IMR-90 (cell line): Measurements from ENCODE around the gene ITGB1. TPM values are rescaled to one million over a fixed set of nuclear protein-coding genes. Genes with fewer than 3 reads are reported as not detected.
"Not testable (repeated sequence)": the region's sequence is repeated elsewhere in the genome, so short reads cannot be mapped to it uniquely, and the experiment has no call there.

Source experiments
- ATAC-seq: fragments of 200-7000 bp; cut with Tn5 transposase; 2 replicates; pipeline ENCODE4 v1.9.1; 2020; ENCODE audit warnings: low read depth, mild to moderate bottlenecking, moderate library complexity
- BruUV-seq: library from RNA; stranded (reverse); fragments of 400-500 nt; replicated peaks from 2 replicates; lab custom pipeline; 2021; lab: Mats Ljungman, UMichigan
- CTCF ChIA-PET: fragments of 300-600 bp; formaldehyde crosslinking; extraction: SDS; loops from one replicate; lab custom pipeline; 2021; ENCODE audit warnings: antibody characterized with exemption; lab: Yijun Ruan, JAX
- POLR2A ChIA-PET: fragments of 300-600 bp; sonication (Branson Sonifier 250); formaldehyde crosslinking; loops from one replicate; lab custom pipeline; 2022; ENCODE audit warnings: antibody characterized with exemption; ENCODE audit not compliant: unreplicated experiment; lab: Charles Lee
- DNase-seq: peaks from one replicate; pipeline ENCODE4 v3.0.0; 2013
- H2AFZ ChIP-seq: replicated peaks from 2 replicates; pipeline ENCODE3; 2013; ENCODE audit warnings: low read length, mild to moderate bottlenecking; ENCODE audit not compliant: poor library complexity
- H2AK5ac ChIP-seq: 2 replicates; pipeline ENCODE4 v1.6.1; 2013; ENCODE audit warnings: low read depth, low read length, inconsistent platforms
- H2AK9ac ChIP-seq: replicated peaks from 2 replicates; pipeline ENCODE3; 2013; ENCODE audit warnings: mild to moderate bottlenecking, low read depth, low read length, moderate library complexity; ENCODE audit not compliant: poor library complexity
- H2BK120ac ChIP-seq: 2 replicates; pipeline ENCODE4 v1.6.1; 2013; ENCODE audit warnings: low read depth, low read length, inconsistent platforms
- H2BK15ac ChIP-seq: 3 replicates; pipeline ENCODE4 v1.6.1; 2013; ENCODE audit warnings: low read depth, low read length, inconsistent platforms
- H2BK20ac ChIP-seq: 2 replicates; pipeline ENCODE4 v1.6.1; 2013; ENCODE audit warnings: low read depth, mild to moderate bottlenecking, inconsistent platforms, low read length, moderate library complexity
- H2BK5ac ChIP-seq: 2 replicates; pipeline ENCODE4 v1.6.1; 2013; ENCODE audit warnings: mild to moderate bottlenecking, low read depth, low read length, inconsistent platforms; ENCODE audit not compliant: poor library complexity, severe bottlenecking
- H3K14ac ChIP-seq: replicated peaks from 2 replicates; pipeline ENCODE4 v1.6.1; 2013; ENCODE audit warnings: low read depth, low read length, inconsistent platforms
- H3K18ac ChIP-seq: 2 replicates; pipeline ENCODE4 v1.6.1; 2013; ENCODE audit warnings: low read depth, low read length, control low read depth
- H3K23ac ChIP-seq: 2 replicates; pipeline ENCODE4 v1.6.1; 2013; ENCODE audit warnings: low read depth, low read length, inconsistent platforms
- H3K27ac ChIP-seq: 2 replicates; pipeline ENCODE4 v1.5.1; 2013; ENCODE audit warnings: mild to moderate bottlenecking, control low read depth, low read length; ENCODE audit not compliant: insufficient read depth
- H3K27me3 ChIP-seq: 2 replicates; pipeline ENCODE4 v1.6.1; 2013; ENCODE audit warnings: low read length; ENCODE audit not compliant: control insufficient read depth, insufficient read depth
- H3K36me3 ChIP-seq: 2 replicates; pipeline ENCODE4 v1.6.1; 2013; ENCODE audit warnings: low read length, mixed read lengths; ENCODE audit not compliant: control insufficient read depth, insufficient read depth
- H3K4ac ChIP-seq: 2 replicates; pipeline ENCODE4 v1.6.1; 2013; ENCODE audit warnings: low read depth, low read length, inconsistent platforms
- H3K4me1 ChIP-seq: 2 replicates; pipeline ENCODE4 v1.6.1; 2013; ENCODE audit warnings: low read length, mixed read lengths; ENCODE audit not compliant: control insufficient read depth, insufficient read depth
- H3K4me2 ChIP-seq: 2 replicates; pipeline ENCODE4 v1.6.1; 2013; ENCODE audit warnings: low read depth, mild to moderate bottlenecking, control low read depth, low read length, moderate library complexity
- H3K4me3 ChIP-seq: 2 replicates; pipeline ENCODE4 v1.5.1; 2013; ENCODE audit warnings: low read depth, mild to moderate bottlenecking, control low read depth, low read length, moderate library complexity; ENCODE audit not compliant: insufficient read depth
- H3K56ac ChIP-seq: 2 replicates; pipeline ENCODE4 v1.6.1; 2013; ENCODE audit warnings: low read length, inconsistent platforms; ENCODE audit not compliant: insufficient read depth; ENCODE audit errors: extremely low read depth
- H3K79me1 ChIP-seq, 2 experiments: 2 replicates each; pipeline ENCODE4 v1.6.1; 2013; ENCODE audit warnings: low read length in 2 of 2, inconsistent platforms in 1 of 2, low read depth in 1 of 2
- H3K9ac ChIP-seq: 2 replicates; pipeline ENCODE4 v1.6.1; 2013; ENCODE audit warnings: low read depth, low read length, control low read depth
- H3K9me1 ChIP-seq: 2 replicates; pipeline ENCODE4 v1.6.1; 2013; ENCODE audit warnings: low read length, inconsistent platforms; ENCODE audit not compliant: insufficient read depth
- H3K9me3 ChIP-seq: 2 replicates; pipeline ENCODE4 v1.6.1; 2013; ENCODE audit warnings: low read length; ENCODE audit not compliant: control insufficient read depth, insufficient read depth
- H4K20me1 ChIP-seq: 2 replicates; pipeline ENCODE4 v1.6.1; 2013; ENCODE audit warnings: low read length, inconsistent platforms; ENCODE audit not compliant: insufficient read depth
- H4K5ac ChIP-seq: 2 replicates; pipeline ENCODE4 v1.6.1; 2013; ENCODE audit warnings: mild to moderate bottlenecking, low read depth, low read length, control low read depth
- H4K8ac ChIP-seq, 2 experiments: 2 replicates each; pipeline ENCODE4 v1.6.1; 2013; ENCODE audit warnings: low read depth in 2 of 2, low read length in 2 of 2, control low read depth in 1 of 2, inconsistent platforms in 1 of 2
- H4K91ac ChIP-seq: 2 replicates; pipeline ENCODE4 v1.6.1; 2013; ENCODE audit warnings: low read depth, low read length, inconsistent platforms; ENCODE audit not compliant: insufficient read depth
- CEBPB ChIP-seq: IDR thresholded peaks from 2 replicates; pipeline ENCODE4 v1.6.1; 2012; ENCODE audit warnings: low read depth, low read length, improper control_type of control experiment
- RAD21 ChIP-seq: IDR thresholded peaks from 2 replicates; pipeline ENCODE4 v1.6.1; 2012; ENCODE audit warnings: low read length, improper control_type of control experiment
- WGBS, 2 experiments: methylation state at CpG; one replicate each; pipeline versions ENCODE4 v1.1.5 to v1.1.7; 2013; ENCODE audit warnings: missing lambda C conversion rate in 2 of 2; ENCODE audit not compliant: insufficient read length in 1 of 2; ENCODE audit errors: extremely low coverage in 2 of 2; 5-methylcytosine and 5-hydroxymethylcytosine counted together
- dilution Hi-C: fragments of 300-500 bp; cut with HindIII; formaldehyde crosslinking; loops from one replicate; pipeline ENCODE4 v1.14.3; 2018; ENCODE audit warnings: low sequenced_read_pairs; ENCODE audit not compliant: unreplicated experiment
- in situ Hi-C: fragments of 300-500 bp; cut with MboI; formaldehyde crosslinking; loops from 3 replicates; pipeline ENCODE4 v1.14.3; 2019; ENCODE audit warnings: low sequenced_read_pairs, inconsistent platforms, mixed read lengths
- intact Hi-C: fragments of 100-400 bp; cut with micrococcal nuclease; formaldehyde crosslinking; loops from 2 replicates; pipeline ENCODE4 v1.10.0; 2022
- polyA plus RNA-seq, 3 experiments: library from polyadenylated mRNA; depleted of rRNA; stranded (reverse); fragments of >200 nt; gene quantifications; 2 replicates each; pipeline ENCODE4 v1.2.3, GENCODE V29; 2012; ENCODE audit warnings: low replicate concordance in 1 of 3
- total RNA-seq: library from RNA; depleted of rRNA; stranded (reverse); fragments of >200 nt; gene quantifications from 2 replicates; pipeline ENCODE4 v1.2.3, GENCODE V29; 2012

The ITGB1 gene
- total and polyA plus RNA-seq, 2 of the 4 experiments (the other 2 are of a cell fraction) = 1,331 to 2,066 TPM

DNA sequence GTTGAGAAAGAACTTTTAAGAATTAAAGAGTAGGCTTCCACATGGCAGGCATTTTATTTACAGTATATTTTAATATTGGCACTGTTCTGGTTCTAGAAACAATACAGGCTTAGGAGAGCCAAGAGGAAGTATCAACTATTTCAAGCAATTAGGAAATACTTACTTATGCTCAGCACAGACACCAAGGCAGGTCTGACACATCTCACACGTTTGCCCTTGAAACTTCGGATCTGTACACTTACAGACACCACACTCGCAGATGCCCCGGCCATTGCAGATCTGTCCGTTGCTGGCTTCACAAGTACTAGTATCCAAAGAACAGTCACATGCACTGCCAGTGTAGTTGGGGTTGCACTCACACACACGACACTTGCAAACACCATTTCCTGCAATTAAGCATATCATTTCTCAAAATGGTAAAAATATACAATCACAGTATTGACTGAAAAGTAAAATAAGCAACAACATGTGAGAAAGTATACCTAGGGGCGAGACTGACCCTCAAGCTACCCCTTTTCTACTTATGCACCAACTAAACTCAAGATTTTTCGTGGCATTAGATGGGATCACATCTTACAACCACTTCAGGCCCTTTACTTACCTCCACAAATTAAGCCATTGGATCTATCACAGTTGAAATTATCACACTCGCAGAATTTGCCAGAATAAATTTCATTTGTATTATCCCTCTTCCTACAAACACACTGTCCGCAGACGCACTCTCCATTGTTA is 46.6 kb downstream of the ITGB1 start:
- no peak for DNase-seq
- Histone ChIP-seq H3K27me3 (no peaks in the 10 kb centered on the region), H3K23ac (0 out of 2 replicates have a peak overlapping the region, but pooled peaks have one; percentile 8), H3K4me2 (no peak overlapping the region), H3K9ac (no peak overlapping the region), H2AK5ac (no peak overlapping the region), H2AK9ac (no peak overlapping the region), H3K18ac (no peak overlapping the region), H3K56ac (no peak overlapping the region), H4K5ac (no peak overlapping the region), H3K14ac (no peak overlapping the region), H3K4ac (no peak overlapping the region), H3K79me1 (peaks cover 16 to 36% of the 10 kb centered on the region in 2 experiments), H4K20me1 (peaks cover 38% of the 10 kb centered on the region), H3K4me1 (no peaks in the 10 kb centered on the region), H4K91ac (no peak overlapping the region), H2BK5ac (no peak overlapping the region), H3K27ac (no peak overlapping the region), H3K36me3 (peaks cover 40% of the 10 kb centered on the region), H3K4me3 (no peak overlapping the region), H4K8ac (no peak overlapping the region), H2BK120ac (no peak overlapping the region), H3K9me1 (no peaks in the 10 kb centered on the region), H2AFZ (no peak overlapping the region), H2BK15ac (no peak overlapping the region), H2BK20ac (no peak overlapping the region), H3K9me3 (no peaks in the 10 kb centered on the region)
- dilution Hi-C loops (no loop called here), in situ Hi-C loops (no loop called here), intact Hi-C loops (no loop called here)
- CTCF ChIA-PET = interaction anchor here (1.1 kb wide), 1 partner anchor 98 kb away, joined by 3 read pairs; no protein-coding TSS in a partner anchor
- POLR2A ChIA-PET = no interaction called here
- ATAC-seq = no peak
- 100% methylated on average over 4 of the region's 11 CpGs; no CpG with 5 or more reads in 1 of the 2 experiments for WGBS, 2 experiments
- TF ChIP-seq CEBPB (no peak), RAD21 (no peak)
- BruUV-seq = TSS peak; percentile 99

GRCh38 chr10:32909970-32910369 is 48.1 kb downstream of the ITGB1 start:
- Histone ChIP-seq H3K79me1 (peaks cover 25 to 48% of the 10 kb centered on the region in 2 experiments), H2BK5ac (peak overlapping the region; percentile 33), H3K36me3 (peaks cover 48% of the 10 kb centered on the region), H4K20me1 (peaks cover 39% of the 10 kb centered on the region; the same call in 1 of the 2 replicates)
- H2BK120ac ChIP-seq, in situ Hi-C loops, H3K4me2 ChIP-seq, POLR2A ChIA-PET, H2AFZ ChIP-seq, H3K27me3 ChIP-seq, H3K4ac ChIP-seq, H4K91ac ChIP-seq, H3K9me1 ChIP-seq, BruUV-seq, H3K18ac ChIP-seq, DNase-seq, H2BK15ac ChIP-seq, H3K4me1 ChIP-seq, H3K27ac ChIP-seq, H3K56ac ChIP-seq, H3K23ac ChIP-seq, intact Hi-C loops, dilution Hi-C loops, H4K5ac ChIP-seq, H2AK9ac ChIP-seq, H2AK5ac ChIP-seq, H3K9ac ChIP-seq, H4K8ac ChIP-seq, H3K4me3 ChIP-seq, H3K9me3 ChIP-seq, H3K14ac ChIP-seq, ATAC-seq, H2BK20ac ChIP-seq: not testable (repeated sequence)
- no CpG with 5 or more reads among the region's 7 CpGs for WGBS, 2 experiments
- CTCF ChIA-PET = interaction anchor here (0.8 to 1.1 kb wide), 2 partner anchors 17 to 99 kb away, joined by 3 read pairs; no protein-coding TSS in a partner anchor
